ENCODE data around the gene DTNBP1. TPM values are rescaled to one million over a fixed set of nuclear protein-coding genes. Genes with fewer than 3 reads are reported as not detected.

DTNBP1 gene
- total and polyA plus RNA-seq, 11 donors = 7.0 to 38.4 (median 18.5) TPM

DNA sequence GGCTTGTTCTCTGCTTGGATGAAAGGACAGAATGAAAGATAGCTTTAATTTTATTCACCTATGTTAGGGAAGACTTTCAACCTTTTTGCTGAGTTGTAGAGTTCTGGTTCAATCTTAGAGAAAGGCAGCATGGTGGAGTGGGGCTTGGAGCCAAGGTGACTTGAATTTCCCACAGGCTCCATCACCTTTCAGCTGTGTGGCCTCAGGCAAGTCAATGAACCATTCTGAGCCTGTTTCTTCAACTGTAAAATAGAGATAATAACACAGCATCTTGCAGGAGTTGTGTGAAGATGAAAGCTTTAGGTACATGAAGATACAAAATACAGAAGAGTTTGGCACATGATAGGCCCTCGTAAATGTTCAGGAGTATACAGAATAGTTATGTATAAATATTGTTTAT lies 19.1 kb upstream of the DTNBP1 start:
- no peaks in the 10 kb centered on the region for H3K27me3 ChIP-seq
- intact Hi-C loops (cut with DNase I) = no loop called here
- TF ChIP-seq POLR2A (IDR thresholded peaks at IDR 0.05) (no peak), CTCF (IDR thresholded peaks at IDR 0.05) (no peak)
- DNase-seq (no peak), ATAC-seq (no peak)
- WGBS, 4 donors = 90 to 96% (median 95%) methylated on average over 1 of the region's 1 CpG
- H3K36me3 ChIP-seq = no peaks in the 10 kb centered on the region
- H3K4me1 ChIP-seq = no peaks in the 10 kb centered on the region
- no peaks in the 10 kb centered on the region for H3K9me3 ChIP-seq
- H3K4me3 ChIP-seq = no peak overlapping the region
- H3K27ac ChIP-seq = no peak overlapping the region

- TF ChIP-seq CTCF (IDR thresholded peaks at IDR 0.05) (no peak), POLR2A (IDR thresholded peaks at IDR 0.05) (no peak)
Observed at GRCh38 chr6:15678514-15678913, 15.7 kb upstream of the DTNBP1 start.

GRCh38 chr6:15677822-15678221 lies 15.0 kb upstream of the DTNBP1 start:
- no peaks in the 10 kb centered on the region for H3K27me3 ChIP-seq
- DNase-seq (no peak), ATAC-seq (no peak)
- no peaks in the 10 kb centered on the region for H3K9me3 ChIP-seq
- H3K27ac ChIP-seq = no peak overlapping the region
- H3K36me3 ChIP-seq = no peaks in the 10 kb centered on the region
- no peak overlapping the region for H3K4me3 ChIP-seq
- H3K4me1 ChIP-seq = peaks cover 0 to 24% (median 0%) of the 10 kb centered on the region in 12 donors
- 93 to 99% (median 94%) methylated on average over 6 of the region's 6 CpGs for WGBS, 4 donors
- no peak for TF ChIP-seq POLR2A (IDR thresholded peaks at IDR 0.05)
- intact Hi-C loops (cut with DNase I) = no loop called here

More at GRCh38 chr6:15678514-15678913, 15.7 kb upstream of the DTNBP1 start:
- intact Hi-C loops (cut with DNase I) = no loop called here
- DNase-seq = no peak
- no peaks in the 10 kb centered on the region for H3K9me3 ChIP-seq
- H3K27me3 ChIP-seq = no peaks in the 10 kb centered on the region
- H3K36me3 ChIP-seq = no peaks in the 10 kb centered on the region
- H3K4me3 ChIP-seq = no peak overlapping the region
- no peak for ATAC-seq
- peaks cover 0 to 24% (median 0%) of the 10 kb centered on the region in 12 donors for H3K4me1 ChIP-seq
- H3K27ac ChIP-seq = no peak overlapping the region

DNA sequence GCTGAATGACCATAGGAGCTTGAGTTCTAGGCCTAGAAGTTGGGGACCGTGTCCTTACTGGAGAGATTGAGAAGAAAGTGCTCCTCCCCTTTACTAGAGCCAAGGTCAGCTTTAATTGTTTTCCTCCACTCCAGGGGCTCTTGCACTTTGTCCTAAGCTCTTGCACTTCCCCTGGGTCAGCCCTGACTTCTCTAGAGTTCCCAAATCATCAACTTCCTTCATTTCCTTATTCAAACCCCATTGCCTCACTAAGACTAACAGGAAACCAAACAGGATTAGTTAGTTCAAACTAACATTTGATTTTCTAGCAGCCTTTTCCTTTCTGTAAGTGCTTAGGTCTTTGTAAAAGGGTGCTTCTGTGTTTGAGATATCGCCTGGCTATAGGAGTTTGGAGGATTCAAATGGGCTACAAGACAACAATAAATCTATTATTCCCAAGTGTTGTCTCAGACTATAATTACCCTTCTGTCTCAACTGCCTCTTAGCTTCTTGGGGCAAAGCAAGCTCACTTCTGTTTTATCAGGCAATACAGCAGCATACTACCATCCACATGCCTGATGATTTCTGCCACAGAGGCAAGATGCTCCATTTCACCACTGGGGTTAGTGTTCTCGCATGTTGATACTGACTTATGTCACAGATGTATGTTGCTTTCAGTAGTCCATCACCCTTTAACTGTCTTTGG lies 12.8 kb upstream of the DTNBP1 start:
- peak; percentile 32 to 64 (median 44) for ATAC-seq

More for the DNA sequence above, 12.8 kb upstream of the DTNBP1 start:
- no peak for DNase-seq
- no peaks in the 10 kb centered on the region for H3K27me3 ChIP-seq
- intact Hi-C loops (cut with DNase I) = no loop called here
- TF ChIP-seq CTCF (IDR thresholded peaks at IDR 0.05) (no peak), POLR2A (IDR thresholded peaks at IDR 0.05) (no peak)
- H3K4me1 ChIP-seq = peaks cover 0 to 24% (median 0%) of the 10 kb centered on the region in 12 donors
- no peaks in the 10 kb centered on the region for H3K9me3 ChIP-seq
- H3K27ac ChIP-seq = peak overlapping the region in 1 of 12 donors; percentile 76
- WGBS, 4 donors = 78 to 89% (median 85%) methylated on average over 3 of the region's 3 CpGs
- no peaks in the 10 kb centered on the region for H3K36me3 ChIP-seq
- H3K4me3 ChIP-seq = no peak overlapping the region
